GM21576 (cell line): Measurements from ENCODE around the gene SHB.

Experiments used
- ATAC-seq: cut with Tn5 transposase; IDR thresholded peaks from one replicate; pipeline ENCODE4 v1.9.1; 2021; ENCODE audit warnings: mild to moderate bottlenecking, moderate library complexity; ENCODE audit not compliant: unreplicated experiment

Gene SHB

GRCh38 chr9:37994639-37995347, 74.2 kb downstream of the SHB start:
- peak; percentile 76 for ATAC-seq

- no peak for ATAC-seq
Observed at GRCh38 chr9:37992924-37993349, 76.1 kb downstream of the SHB start.

- ATAC-seq = no peak
Observed at GRCh38 chr9:37990404-37991015, 78.5 kb downstream of the SHB start.

GRCh38 chr9:37989701-37990100, 79.3 kb downstream of the SHB start:
- ATAC-seq = no peak

GRCh38 chr9:37988602-37989001, 80.4 kb downstream of the SHB start:
- no peak for ATAC-seq

- no peak for ATAC-seq
Observed at GRCh38 chr9:37988041-37988440, 81.0 kb downstream of the SHB start.

GRCh38 chr9:37987467-37987981, 81.5 kb downstream of the SHB start:
- ATAC-seq = no peak

GRCh38 chr9:37986771-37987258, 82.2 kb downstream of the SHB start:
- no peak for ATAC-seq

GRCh38 chr9:37986001-37986400, 83.0 kb downstream of the SHB start:
- no peak for ATAC-seq

GRCh38 chr9:37984672-37985611, 84.1 kb downstream of the SHB start:
- no peak for ATAC-seq

- ATAC-seq = no peak
Observed at GRCh38 chr9:37984278-37984671, 84.8 kb downstream of the SHB start.

GRCh38 chr9:37983381-37984067, 85.5 kb downstream of the SHB start:
- ATAC-seq = no peak

- no peak for ATAC-seq
Observed at GRCh38 chr9:37979844-37980243, 89.2 kb downstream of the SHB start.

- ATAC-seq = no peak
Observed at GRCh38 chr9:37978983-37979382, 90.0 kb downstream of the SHB start.

GRCh38 chr9:37978481-37978864, 90.6 kb downstream of the SHB start:
- ATAC-seq = no peak

- ATAC-seq = no peak
Observed at GRCh38 chr9:37977851-37978480, 91.1 kb downstream of the SHB start.

- ATAC-seq = no peak
Observed at GRCh38 chr9:37976714-37977477, 92.1 kb downstream of the SHB start.

- ATAC-seq = no peak
Observed at GRCh38 chr9:37975639-37976038, 93.4 kb downstream of the SHB start.

- no peak for ATAC-seq
Observed at GRCh38 chr9:37974506-37975173, 94.4 kb downstream of the SHB start.
